Aorta (tissue), 5 donors: ENCODE results near the gene IQUB. TPM values are rescaled to one million over a fixed set of nuclear protein-coding genes. Genes with fewer than 3 reads are reported as not detected.
"Not testable (repeated sequence)": the region's sequence is repeated elsewhere in the genome, so short reads cannot be mapped to it uniquely, and the experiment has no call there.

ENCODE experiments used
- ATAC-seq: fragments of 200-7000 bp; cut with Tn5 transposase; one replicate; pipeline ENCODE4 v1.9.1; 2022; ENCODE audit warnings: moderate library complexity; ENCODE audit not compliant: low FRiP score
- DNase-seq, 2 donors: peaks; one replicate each; pipeline ENCODE4 v3.0.0-alpha.2; 2020
- H3K27ac ChIP-seq, 2 donors: one replicate each; pipeline ENCODE4 v1.5.1; 2013; ENCODE audit warnings: low read length in 2 of 2, mild to moderate bottlenecking in 2 of 2, moderate library complexity in 2 of 2, control low read depth in 1 of 2, inconsistent platforms in 1 of 2, low read depth in 1 of 2
- H3K27me3 ChIP-seq, 2 donors: one replicate each; pipeline ENCODE4 v1.6.1; 2013; ENCODE audit warnings: control low read depth in 1 of 2, low read length in 1 of 2, mild to moderate bottlenecking in 1 of 2, moderate library complexity in 1 of 2; ENCODE audit not compliant: insufficient read depth in 2 of 2, control insufficient read depth in 1 of 2
- H3K36me3 ChIP-seq, 2 donors: one replicate each; pipeline ENCODE4 v1.6.1; 2013; ENCODE audit warnings: control low read depth in 1 of 2, low read length in 1 of 2, mild to moderate bottlenecking in 1 of 2; ENCODE audit not compliant: insufficient read depth in 2 of 2, control insufficient read depth in 1 of 2
- H3K4me1 ChIP-seq, 2 donors: one replicate each; pipeline ENCODE4 v1.6.1; 2013; ENCODE audit warnings: low read length in 2 of 2, control low read depth in 1 of 2, mild to moderate bottlenecking in 1 of 2, moderate library complexity in 1 of 2; ENCODE audit not compliant: insufficient read depth in 2 of 2, control insufficient read depth in 1 of 2
- H3K4me3 ChIP-seq, 2 donors: one replicate each; pipeline ENCODE4 v1.5.1; 2013; ENCODE audit warnings: low read length in 2 of 2, control low read depth in 1 of 2, mild to moderate bottlenecking in 1 of 2
- H3K9me3 ChIP-seq: one replicate; pipeline ENCODE4 v1.6.1; 2013; ENCODE audit warnings: mild to moderate bottlenecking, low read length; ENCODE audit not compliant: control insufficient read depth
- WGBS, 2 donors: extraction: QIAGEN DNeasy Blood & Tissue Kit; methylation state at CpG; one replicate each; pipeline ENCODE4 v1.1.7; 2013; 5-methylcytosine and 5-hydroxymethylcytosine counted together
- intact Hi-C, 2 donors: fragments of 100-400 bp; cut with DNase I; formaldehyde crosslinking; loops; one replicate each; pipeline versions ENCODE4 v1.14.2 to v1.15.0; 2022
- polyA plus RNA-seq, 2 donors: library from polyadenylated mRNA; stranded (reverse); fragments of 200-250 nt; gene quantifications; one replicate each; pipeline ENCODE4 v1.2.3, GENCODE V29; 2013
- total RNA-seq, 2 donors: library from RNA; stranded (reverse); fragmentation: NEBNext Ultra II Directional; extraction: Animal tissue kit (Norgen Biotek cat#: 25700); gene quantifications; one replicate each; pipeline ENCODE4 v1.2.1, GENCODE V29; 2021
- donor health status: healthy with polysubstance abuse.
- donor health status: Bipolar disorder and iron deficiency.
- donor health status: DM: no; HTN: no; CAD: no.
- donor health status: DM: no; HTN: no; CAD: no.
- donor health status: DM: yes; HTN: yes; CAD: no.

Gene IQUB
- total and polyA plus RNA-seq, 4 donors: 0.39 to 0.81 (median 0.59) TPM; not detected in 1

DNA sequence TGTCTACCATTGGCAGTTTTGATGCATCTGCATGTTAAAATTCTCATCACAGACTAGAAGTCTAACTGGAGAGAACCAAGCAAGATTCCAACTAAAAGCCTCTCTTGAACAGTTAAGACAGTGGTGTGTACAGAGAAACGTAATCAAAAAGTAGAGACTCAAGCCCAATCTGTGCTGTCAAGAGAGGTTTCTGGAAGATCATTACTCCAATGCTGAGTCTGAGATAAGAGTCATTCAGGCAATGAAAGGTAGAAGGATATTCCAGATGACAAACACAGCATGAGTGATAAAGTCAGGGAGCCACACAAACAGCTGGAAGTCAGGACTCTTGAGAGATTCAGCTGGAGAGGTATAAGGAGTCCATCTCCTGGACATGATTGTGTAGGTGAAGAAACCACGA is 48.7 kb downstream of the IQUB start:
- Histone ChIP-seq H3K4me3 (no peak overlapping the region), H3K4me1 (no peaks in the 10 kb centered on the region), H3K27me3 (no peaks in the 10 kb centered on the region), H3K36me3 (no peaks in the 10 kb centered on the region), H3K27ac (no peak overlapping the region), H3K9me3 (no peaks in the 10 kb centered on the region)
- DNase-seq (no peak), ATAC-seq (no peak)
- WGBS, 2 donors: 82 to 84% methylated on average over 2 of the region's 2 CpGs
- intact Hi-C loops: no loop called here

DNA sequence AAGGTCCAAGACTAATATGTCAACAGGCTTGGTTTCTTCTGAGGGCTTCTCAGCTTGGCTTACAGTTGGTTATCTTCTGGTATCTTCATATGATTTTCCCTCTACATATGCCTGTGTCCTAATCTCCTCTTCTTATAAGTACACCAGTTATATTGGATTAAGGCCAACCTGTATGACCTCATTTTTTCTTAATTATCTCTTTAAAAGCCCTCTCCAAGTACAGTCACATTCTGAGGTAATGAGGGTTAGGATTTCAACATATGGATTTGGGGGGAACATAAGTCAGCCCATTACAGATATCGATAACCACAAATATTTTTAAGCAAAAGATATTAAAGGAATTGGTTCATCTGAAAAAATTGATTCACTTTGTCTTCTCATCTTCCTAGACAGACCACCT is 49.2 kb downstream of the IQUB start:
- Histone ChIP-seq H3K4me3 (no peak overlapping the region), H3K27me3 (no peaks in the 10 kb centered on the region), H3K4me1 (no peaks in the 10 kb centered on the region), H3K9me3 (no peaks in the 10 kb centered on the region), H3K36me3 (no peaks in the 10 kb centered on the region), H3K27ac (no peak overlapping the region)
- DNase-seq: no peak
- intact Hi-C loops: no loop called here
- no peak for ATAC-seq
- 94 to 96% methylated on average over 1 of the region's 1 CpG for WGBS, 2 donors

DNA sequence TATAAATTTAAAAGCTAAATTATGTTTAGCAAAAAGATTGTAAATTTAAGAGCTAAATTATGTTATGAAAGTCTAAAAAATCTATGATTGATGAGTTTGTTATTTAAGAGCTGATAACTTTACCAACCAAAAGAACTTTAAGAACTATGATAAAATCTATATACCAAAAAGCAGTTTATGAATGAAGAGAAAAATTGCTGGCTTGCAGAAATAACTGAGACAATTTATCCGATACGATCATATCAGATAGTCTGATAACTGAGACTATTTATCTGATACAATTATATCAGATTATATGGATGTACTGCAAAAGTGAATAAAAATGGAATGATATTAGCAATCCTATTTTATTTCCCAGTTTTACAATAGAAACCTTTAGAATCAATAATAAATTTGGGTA is 50.2 kb downstream of the IQUB start:
- no peaks in the 10 kb centered on the region for H3K9me3 ChIP-seq
- H3K27ac ChIP-seq: no peak overlapping the region
- H3K27me3 ChIP-seq: no peaks in the 10 kb centered on the region
- H3K4me3 ChIP-seq: no peak overlapping the region
- H3K4me1 ChIP-seq: no peaks in the 10 kb centered on the region
- intact Hi-C loops: no loop called here
- DNase-seq (no peak), ATAC-seq (no peak)
- H3K36me3 ChIP-seq: no peaks in the 10 kb centered on the region
- WGBS, 2 donors: 87 to 90% methylated on average over 2 of the region's 2 CpGs

DNA sequence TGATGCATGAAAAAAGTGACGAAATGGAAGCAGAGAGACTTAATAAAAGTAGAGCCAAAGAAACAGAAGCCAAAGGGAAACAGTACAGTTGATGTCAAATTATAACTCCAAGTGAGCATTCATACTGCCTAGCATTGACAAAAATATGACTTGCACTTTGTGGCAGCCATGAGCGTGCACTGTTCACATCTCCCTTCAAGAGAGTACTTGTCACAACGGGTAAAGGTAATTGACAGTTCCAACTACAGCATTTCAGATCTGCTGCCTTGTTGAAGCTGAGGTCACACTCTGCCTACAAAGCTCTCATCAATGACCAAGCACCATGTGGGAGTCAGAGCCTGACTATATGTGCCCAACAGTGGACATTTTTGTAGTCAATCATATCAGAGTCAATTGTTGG is 54.3 kb downstream of the IQUB start:
- intact Hi-C loops: no loop called here
- WGBS, 2 donors: 81 to 88% methylated on average over 3 of the region's 3 CpGs
- H3K4me3 ChIP-seq: no peak overlapping the region
- no peaks in the 10 kb centered on the region for H3K4me1 ChIP-seq
- no peaks in the 10 kb centered on the region for H3K9me3 ChIP-seq
- ATAC-seq (no peak), DNase-seq (no peak)
- no peaks in the 10 kb centered on the region for H3K27me3 ChIP-seq
- no peaks in the 10 kb centered on the region for H3K36me3 ChIP-seq
- no peak overlapping the region for H3K27ac ChIP-seq

DNA sequence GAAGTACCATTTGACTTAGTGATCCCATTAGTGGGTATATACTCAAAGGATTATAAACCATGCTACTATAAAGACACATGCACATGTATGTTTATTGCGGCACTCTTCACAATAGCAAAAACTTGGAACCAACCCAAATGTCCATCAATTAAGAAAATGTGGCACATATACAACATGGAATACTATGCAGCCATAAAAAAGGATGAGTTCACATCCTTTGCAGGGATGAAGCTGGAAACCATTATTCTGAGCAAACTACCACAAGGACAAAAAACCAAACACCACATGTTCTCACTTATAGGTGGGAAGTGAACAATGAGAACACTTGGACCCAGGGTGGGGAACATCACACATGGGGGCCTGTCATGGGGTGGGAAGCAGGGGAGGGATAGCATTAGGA is 56.3 kb downstream of the IQUB start:
- H3K36me3 ChIP-seq, H3K27me3 ChIP-seq, ATAC-seq, H3K4me1 ChIP-seq, H3K27ac ChIP-seq, DNase-seq, intact Hi-C loops, H3K4me3 ChIP-seq, H3K9me3 ChIP-seq: not testable (repeated sequence)
- 96 to 100% methylated on average over 1 of the region's 1 CpG for WGBS, 2 donors

DNA sequence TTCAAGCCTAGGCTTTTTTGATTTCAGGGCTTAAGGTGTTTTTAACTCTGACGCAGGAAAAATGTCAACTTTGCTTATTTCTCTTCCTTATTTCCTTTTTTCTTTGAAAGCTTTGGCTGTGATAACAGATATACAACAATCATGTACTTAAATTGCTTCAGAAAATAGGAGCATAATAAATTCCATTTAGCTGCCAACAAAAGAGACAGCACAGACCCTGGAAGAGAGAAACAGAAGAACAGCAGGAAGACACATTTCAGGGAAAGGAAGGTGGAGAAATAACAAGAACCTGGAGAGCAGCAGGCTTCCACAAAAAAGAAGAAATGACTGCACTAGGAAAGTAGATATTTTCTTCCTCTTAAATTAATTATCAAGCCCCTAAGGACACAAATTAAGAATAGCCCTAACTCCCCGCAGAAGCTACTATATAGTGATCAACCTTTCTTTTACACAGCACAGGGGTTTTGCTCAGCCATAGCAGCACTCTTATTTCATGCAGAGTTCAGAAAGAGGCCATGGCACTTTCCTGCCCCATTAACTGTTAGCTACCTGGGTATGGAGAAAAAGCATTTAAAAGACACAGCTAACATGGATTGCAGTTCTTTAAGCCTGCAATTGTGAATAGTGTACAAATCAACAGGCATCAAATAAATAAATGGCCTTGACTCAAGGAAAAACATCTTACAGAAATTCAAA is 61.5 kb downstream of the IQUB start:
- WGBS, 2 donors: 42 to 51% methylated on average over 2 of the region's 2 CpGs
- Histone ChIP-seq H3K36me3 (no peaks in the 10 kb centered on the region), H3K27ac (no peak overlapping the region), H3K9me3 (no peaks in the 10 kb centered on the region), H3K4me1 (no peaks in the 10 kb centered on the region), H3K4me3 (no peak overlapping the region), H3K27me3 (no peaks in the 10 kb centered on the region)
- no peak for ATAC-seq
- intact Hi-C loops: no loop called here
- DNase-seq: no peak

DNA sequence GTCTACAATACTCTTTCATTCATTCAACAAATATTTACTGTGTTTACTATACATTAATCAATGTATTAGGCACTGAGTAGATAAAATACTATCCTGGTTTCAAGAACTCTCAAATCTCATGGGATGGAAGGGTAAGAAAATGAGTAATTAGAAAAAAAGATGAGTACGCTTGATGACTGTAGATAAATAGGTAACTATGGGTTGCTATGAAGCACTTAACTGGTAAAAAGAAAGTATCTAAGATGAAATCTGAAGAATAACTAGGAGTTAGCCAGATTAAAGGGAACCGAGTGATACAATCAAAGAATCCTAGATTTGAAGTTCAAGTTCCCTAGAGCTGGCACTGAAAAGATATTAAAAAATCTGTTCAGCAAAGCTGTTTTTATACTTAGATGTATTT is 62.1 kb downstream of the IQUB start:
- Histone ChIP-seq H3K27me3 (no peaks in the 10 kb centered on the region), H3K27ac (no peak overlapping the region), H3K9me3 (no peaks in the 10 kb centered on the region), H3K4me3 (no peak overlapping the region), H3K4me1 (no peaks in the 10 kb centered on the region), H3K36me3 (no peaks in the 10 kb centered on the region)
- no peak for ATAC-seq
- intact Hi-C loops: no loop called here
- DNase-seq: no peak
- WGBS, 2 donors: 91 to 95% methylated on average over 2 of the region's 2 CpGs

DNA sequence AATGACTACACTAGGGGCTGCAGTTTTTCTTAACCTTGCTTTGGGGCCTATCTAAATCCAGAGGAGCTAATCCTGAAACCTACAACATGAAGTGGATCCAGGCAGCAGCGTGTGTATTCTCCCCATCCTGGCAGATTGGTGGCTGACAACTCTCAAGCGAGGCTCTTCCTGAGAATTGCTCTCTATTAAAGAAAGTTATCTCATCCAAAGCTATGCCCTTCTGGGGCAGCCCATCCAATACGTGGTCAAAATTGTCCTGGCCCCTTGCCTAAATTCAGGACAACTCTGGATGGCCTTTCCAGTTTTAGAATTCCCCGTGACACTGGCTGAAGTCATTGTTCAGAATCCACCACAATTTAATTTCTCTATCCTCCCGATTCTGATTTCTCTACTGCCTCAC is 66.1 kb downstream of the IQUB start:
- H3K4me1 ChIP-seq: no peaks in the 10 kb centered on the region
- no peaks in the 10 kb centered on the region for H3K9me3 ChIP-seq
- no peak overlapping the region for H3K4me3 ChIP-seq
- H3K36me3 ChIP-seq: no peaks in the 10 kb centered on the region
- intact Hi-C loops: no loop called here
- no peaks in the 10 kb centered on the region for H3K27me3 ChIP-seq
- 75 to 80% methylated on average over 5 of the region's 5 CpGs for WGBS, 2 donors
- ATAC-seq (no peak), DNase-seq (no peak)
- H3K27ac ChIP-seq: no peak overlapping the region

DNA sequence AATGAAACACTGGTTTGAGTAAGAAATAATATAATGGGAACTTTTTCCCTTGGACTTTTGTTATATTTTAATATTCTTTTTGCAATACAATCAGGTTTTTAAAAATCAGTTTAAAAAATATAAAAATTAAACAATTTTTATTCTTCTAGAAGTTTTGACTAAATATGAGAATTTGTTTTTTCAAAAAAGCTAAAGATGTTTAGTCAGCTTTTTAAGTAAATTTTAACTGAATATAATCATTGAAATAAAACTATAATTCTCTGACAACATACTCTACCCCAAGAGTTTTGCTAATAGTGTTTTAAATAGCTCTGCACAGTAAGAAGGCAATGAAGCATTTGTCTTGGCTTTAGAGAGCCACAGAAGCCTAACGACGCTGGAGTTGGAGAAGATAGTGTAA is 70.5 kb downstream of the IQUB start:
- WGBS, 2 donors: 71 to 82% methylated on average over 2 of the region's 2 CpGs
- ATAC-seq (no peak), DNase-seq (no peak)
- intact Hi-C loops: no loop called here
- Histone ChIP-seq H3K27ac (no peak overlapping the region), H3K9me3 (no peaks in the 10 kb centered on the region), H3K4me1 (no peaks in the 10 kb centered on the region), H3K4me3 (no peak overlapping the region), H3K36me3 (no peaks in the 10 kb centered on the region), H3K27me3 (no peaks in the 10 kb centered on the region)
